ENCODE data around the gene HOXD3. TPM values are rescaled to one million over a fixed set of nuclear protein-coding genes. Genes with fewer than 3 reads are reported as not detected.

Gene HOXD3
- total RNA-seq, 3 donors from 2014 or later (not counting 1 experiment from before 2014, with no cell fraction given), result not detected

DNA sequence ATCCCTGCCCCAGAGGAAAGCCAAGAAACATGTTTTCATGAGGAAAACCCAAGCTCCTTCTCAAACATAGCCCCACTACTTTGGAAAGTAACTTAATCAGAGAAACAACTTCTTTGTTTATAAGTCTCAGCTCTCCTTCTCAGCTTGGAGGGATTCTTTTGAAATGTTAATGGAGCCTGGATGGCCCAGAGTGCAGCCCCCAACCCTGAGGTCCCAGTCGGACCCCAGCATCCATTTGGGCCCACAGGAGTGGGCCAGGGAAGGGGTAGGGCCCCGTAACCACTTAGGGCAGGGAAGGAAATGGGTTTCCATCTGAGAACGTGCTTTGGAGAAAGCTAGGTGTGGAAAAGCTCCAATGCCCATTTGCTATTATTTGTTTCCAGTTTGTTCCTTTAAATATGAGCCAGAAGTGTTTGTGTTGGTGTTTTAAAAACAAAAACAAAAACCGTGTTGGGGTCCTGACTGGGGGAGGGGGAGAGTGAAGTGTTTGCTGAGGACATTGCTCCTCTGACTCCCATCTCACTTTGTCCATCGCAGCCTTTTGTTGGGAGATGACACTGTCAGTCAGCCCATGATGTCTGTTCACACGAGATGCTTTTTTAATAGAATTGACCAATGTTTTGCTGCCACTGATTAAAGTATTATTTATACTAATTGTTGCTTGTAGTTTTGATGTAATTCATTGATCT lies 1.6 kb upstream of the HOXD3 start:
- H3K27me3 Mint-ChIP-seq (ENCODE audit: low read depth in 2 of 2), result peaks cover 47 to 58% of the 10 kb centered on the region in 2 donors
- no peak for DNase-seq
- Histone ChIP-seq H3K36me3 (ENCODE audit: control insufficient read depth, insufficient read depth, low read length) (no peaks in the 10 kb centered on the region), H3K4me3 (ENCODE audit: low read length) (no peak overlapping the region), H3K9me3 (ENCODE audit: control insufficient read depth, insufficient read depth, low read length) (no peaks in the 10 kb centered on the region), H3K27me3 (ENCODE audit: control insufficient read depth, insufficient read depth, low read length) (peaks cover 60% of the 10 kb centered on the region), H3K4me1 (ENCODE audit: control insufficient read depth, insufficient read depth, low read length) (peaks cover 4% of the 10 kb centered on the region), H3K27ac (ENCODE audit: low read length) (no peak overlapping the region)
- TF ChIP-seq, protein P1, sequence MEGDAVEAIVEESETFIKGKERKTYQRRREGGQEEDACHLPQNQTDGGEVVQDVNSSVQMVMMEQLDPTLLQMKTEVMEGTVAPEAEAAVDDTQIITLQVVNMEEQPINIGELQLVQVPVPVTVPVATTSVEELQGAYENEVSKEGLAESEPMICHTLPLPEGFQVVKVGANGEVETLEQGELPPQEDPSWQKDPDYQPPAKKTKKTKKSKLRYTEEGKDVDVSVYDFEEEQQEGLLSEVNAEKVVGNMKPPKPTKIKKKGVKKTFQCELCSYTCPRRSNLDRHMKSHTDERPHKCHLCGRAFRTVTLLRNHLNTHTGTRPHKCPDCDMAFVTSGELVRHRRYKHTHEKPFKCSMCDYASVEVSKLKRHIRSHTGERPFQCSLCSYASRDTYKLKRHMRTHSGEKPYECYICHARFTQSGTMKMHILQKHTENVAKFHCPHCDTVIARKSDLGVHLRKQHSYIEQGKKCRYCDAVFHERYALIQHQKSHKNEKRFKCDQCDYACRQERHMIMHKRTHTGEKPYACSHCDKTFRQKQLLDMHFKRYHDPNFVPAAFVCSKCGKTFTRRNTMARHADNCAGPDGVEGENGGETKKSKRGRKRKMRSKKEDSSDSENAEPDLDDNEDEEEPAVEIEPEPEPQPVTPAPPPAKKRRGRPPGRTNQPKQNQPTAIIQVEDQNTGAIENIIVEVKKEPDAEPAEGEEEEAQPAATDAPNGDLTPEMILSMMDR (IDR thresholded peaks at IDR 0.05), result no peak
- 18% methylated on average over 6 of the region's 6 CpGs for WGBS (ENCODE audit: insufficient coverage)
- intact Hi-C loops (cut with micrococcal nuclease), result no loop called here
- ATAC-seq, result no peak
- H3K9me3 Mint-ChIP-seq, result no peaks in the 10 kb centered on the region
- peaks cover 0 to 7% of the 10 kb centered on the region in 2 donors for H3K4me1 Mint-ChIP-seq
- H3K36me3 Mint-ChIP-seq, result no peaks in the 10 kb centered on the region
- no peak overlapping the region for H3K27ac Mint-ChIP-seq
- H3K4me3 Mint-ChIP-seq, result no peak overlapping the region

DNA sequence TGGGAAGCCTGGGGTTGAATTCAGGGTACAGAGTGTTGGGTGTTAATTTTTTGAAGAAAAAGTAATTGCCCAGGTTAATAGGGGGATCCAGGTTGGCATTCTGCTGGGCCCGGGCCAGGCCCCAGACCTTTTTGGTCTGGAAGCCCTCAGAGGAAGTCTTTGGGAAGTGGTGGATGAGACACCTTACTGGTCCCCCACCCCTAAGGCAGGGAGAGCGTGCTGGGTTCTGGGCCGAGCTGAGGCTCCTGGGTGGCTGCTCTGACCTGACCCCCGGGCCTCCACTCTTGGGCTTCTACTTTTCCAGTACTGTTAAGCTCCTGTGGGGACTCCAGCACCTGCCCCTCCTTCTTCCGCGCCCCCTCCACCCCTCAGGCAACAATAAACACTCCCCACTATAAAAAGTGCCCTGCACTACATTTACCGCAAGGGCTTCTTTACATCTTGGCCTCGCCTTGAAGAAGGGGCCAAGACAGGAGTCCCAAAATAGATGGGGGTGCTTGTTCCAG lies 753 bp upstream of the HOXD3 start:
- no peaks in the 10 kb centered on the region for H3K9me3 ChIP-seq (ENCODE audit: control insufficient read depth, insufficient read depth, low read length)

DNA sequence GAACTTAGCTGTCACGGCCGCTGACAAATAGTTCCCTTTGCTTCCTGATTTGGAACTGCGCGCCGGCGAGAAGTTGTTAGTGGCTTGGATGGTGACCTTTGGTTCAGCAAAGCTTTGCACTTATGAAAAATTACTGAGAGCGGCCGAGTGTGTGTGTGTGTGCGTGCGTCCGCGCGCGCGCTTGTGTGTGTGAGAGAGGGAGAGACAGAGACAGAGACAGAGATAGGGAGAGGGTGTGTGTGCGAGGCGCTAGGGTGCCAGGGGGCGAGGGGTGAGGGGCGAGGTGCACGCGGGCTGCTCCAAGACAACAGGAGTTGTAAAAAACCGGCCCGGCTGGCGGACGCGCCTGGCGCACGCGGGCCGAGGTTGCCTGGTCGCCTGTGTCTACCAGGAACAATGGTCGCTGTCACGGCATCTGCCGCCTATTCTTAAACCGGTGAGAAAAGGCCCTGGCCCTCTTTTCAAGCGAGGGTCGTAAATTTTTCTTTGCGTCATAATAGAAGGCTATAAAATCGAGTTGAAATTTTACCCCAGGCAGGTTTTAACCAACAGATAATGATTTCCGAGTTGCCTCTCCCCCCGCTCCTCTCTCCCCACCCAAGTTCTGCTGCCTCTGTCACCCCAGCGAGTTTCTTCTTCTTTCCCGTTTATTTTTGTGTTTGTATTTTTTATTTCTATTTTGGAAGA lies 535 bp downstream of the HOXD3 start:
- DNase-seq, result no peak
- WGBS (ENCODE audit: insufficient coverage), result 8% methylated on average over 41 of the region's 43 CpGs
- Histone ChIP-seq H3K4me1 (ENCODE audit: control insufficient read depth, insufficient read depth, low read length) (peaks cover 1% of the 10 kb centered on the region), H3K36me3 (ENCODE audit: control insufficient read depth, insufficient read depth, low read length) (no peaks in the 10 kb centered on the region), H3K4me3 (ENCODE audit: low read length) (no peak overlapping the region), H3K27me3 (ENCODE audit: control insufficient read depth, insufficient read depth, low read length) (peaks cover 63% of the 10 kb centered on the region), H3K9me3 (ENCODE audit: control insufficient read depth, insufficient read depth, low read length) (no peaks in the 10 kb centered on the region), H3K27ac (ENCODE audit: low read length) (no peak overlapping the region)
- H3K4me1 Mint-ChIP-seq, result peaks cover 0 to 5% of the 10 kb centered on the region in 2 donors
- H3K36me3 Mint-ChIP-seq, result no peaks in the 10 kb centered on the region
- peaks cover 60 to 64% of the 10 kb centered on the region in 2 donors for H3K27me3 Mint-ChIP-seq (ENCODE audit: low read depth in 2 of 2)
- no peak for ATAC-seq
- no peak overlapping the region for H3K27ac Mint-ChIP-seq
- TF ChIP-seq, protein P1 (IDR thresholded peaks at IDR 0.05), result no peak
- intact Hi-C loops (cut with micrococcal nuclease), result no loop called here
- no peak overlapping the region for H3K4me3 Mint-ChIP-seq
- no peaks in the 10 kb centered on the region for H3K9me3 Mint-ChIP-seq

More for the DNA sequence above, 753 bp upstream of the HOXD3 start:
- peaks cover 58% of the 10 kb centered on the region for H3K27me3 ChIP-seq (ENCODE audit: control insufficient read depth, insufficient read depth, low read length)
- no peak overlapping the region for H3K4me3 ChIP-seq (ENCODE audit: low read length)
- H3K27me3 Mint-ChIP-seq (ENCODE audit: low read depth in 2 of 2), result peaks cover 50 to 56% of the 10 kb centered on the region in 2 donors
- H3K9me3 Mint-ChIP-seq, result no peaks in the 10 kb centered on the region
- ATAC-seq (no peak), DNase-seq (no peak)
- TF ChIP-seq, protein P1 (IDR thresholded peaks at IDR 0.05), result no peak
- no peak overlapping the region for H3K27ac Mint-ChIP-seq
- 37% methylated on average over 8 of the region's 8 CpGs for WGBS (ENCODE audit: insufficient coverage)
- peaks cover 4% of the 10 kb centered on the region for H3K4me1 ChIP-seq (ENCODE audit: control insufficient read depth, insufficient read depth, low read length)
- no peaks in the 10 kb centered on the region for H3K36me3 ChIP-seq (ENCODE audit: control insufficient read depth, insufficient read depth, low read length)
- no peak overlapping the region for H3K4me3 Mint-ChIP-seq
- no peaks in the 10 kb centered on the region for H3K36me3 Mint-ChIP-seq
- no peak overlapping the region for H3K27ac ChIP-seq (ENCODE audit: low read length)
- intact Hi-C loops (cut with micrococcal nuclease), result no loop called here
- H3K4me1 Mint-ChIP-seq, result peaks cover 0 to 5% of the 10 kb centered on the region in 2 donors
